Stimulated activated naive CD8-positive, alpha-beta T cell treated with anti-CD3 and anti-CD28 coated beads, Interleukin-15, Interleukin-2, amounts not matched to agents 100 ng/mL and 50 ng/mL, for 24 hours (primary cell): ENCODE results near the gene MEAK7.

Experiments used
- H3K27ac Mint-ChIP-seq: one replicate; pipeline ENCODE4 v1.8.0; 2021; ENCODE audit warnings: mild to moderate bottlenecking, mixed read lengths
- H3K27me3 Mint-ChIP-seq: one replicate; pipeline ENCODE4 v1.8.0; 2021; ENCODE audit warnings: mixed read lengths
- H3K36me3 Mint-ChIP-seq: one replicate; pipeline ENCODE4 v1.8.0; 2021; ENCODE audit warnings: low read depth, mixed read lengths
- H3K4me1 Mint-ChIP-seq: one replicate; pipeline ENCODE4 v1.8.0; 2021; ENCODE audit warnings: low read depth, mixed read lengths
- H3K4me3 Mint-ChIP-seq: one replicate; pipeline ENCODE4 v1.8.0; 2021; ENCODE audit warnings: mild to moderate bottlenecking, mixed read lengths
- H3K9me3 Mint-ChIP-seq: one replicate; pipeline ENCODE4 v1.8.0; 2021; ENCODE audit warnings: mixed read lengths

The MEAK7 gene

GRCh38 chr16:84497418-84498222 lies 6.8 kb downstream of the MEAK7 start:
- no peaks in the 10 kb centered on the region for H3K4me1 Mint-ChIP-seq
- peaks cover 42% of the 10 kb centered on the region for H3K36me3 Mint-ChIP-seq
- H3K27ac Mint-ChIP-seq: no peak overlapping the region
- no peak overlapping the region for H3K4me3 Mint-ChIP-seq
- peaks cover 10% of the 10 kb centered on the region for H3K9me3 Mint-ChIP-seq
- H3K27me3 Mint-ChIP-seq: no peaks in the 10 kb centered on the region

- Mint-ChIP-seq H3K36me3 (peaks cover 42% of the 10 kb centered on the region), H3K27me3 (no peaks in the 10 kb centered on the region), H3K27ac (no peak overlapping the region), H3K4me3 (no peak overlapping the region), H3K4me1 (no peaks in the 10 kb centered on the region), H3K9me3 (peaks cover 10% of the 10 kb centered on the region)
These were observed 7.5 kb downstream of the MEAK7 start for GRCh38 chr16:84496991-84497390.

- no peak overlapping the region for H3K4me3 Mint-ChIP-seq
- no peaks in the 10 kb centered on the region for H3K27me3 Mint-ChIP-seq
- peaks cover 45% of the 10 kb centered on the region for H3K36me3 Mint-ChIP-seq
- H3K9me3 Mint-ChIP-seq: peaks cover 10% of the 10 kb centered on the region
- no peaks in the 10 kb centered on the region for H3K4me1 Mint-ChIP-seq
- no peak overlapping the region for H3K27ac Mint-ChIP-seq
These were observed 9.0 kb downstream of the MEAK7 start for GRCh38 chr16:84495506-84495905.

- no peak overlapping the region for H3K27ac Mint-ChIP-seq
- H3K27me3 Mint-ChIP-seq: no peaks in the 10 kb centered on the region
- H3K4me1 Mint-ChIP-seq: no peaks in the 10 kb centered on the region
- peaks cover 5% of the 10 kb centered on the region for H3K9me3 Mint-ChIP-seq
- no peak overlapping the region for H3K4me3 Mint-ChIP-seq
- H3K36me3 Mint-ChIP-seq: peaks cover 17% of the 10 kb centered on the region
These were observed 15.3 kb downstream of the MEAK7 start for GRCh38 chr16:84489131-84489530.

- Mint-ChIP-seq H3K27me3 (no peaks in the 10 kb centered on the region), H3K36me3 (peaks cover 4% of the 10 kb centered on the region), H3K9me3 (no peaks in the 10 kb centered on the region), H3K27ac (no peak overlapping the region), H3K4me1 (no peaks in the 10 kb centered on the region), H3K4me3 (no peak overlapping the region)
These were observed 17.1 kb downstream of the MEAK7 start for GRCh38 chr16:84487358-84487757.

- Mint-ChIP-seq H3K4me1 (no peaks in the 10 kb centered on the region), H3K9me3 (no peaks in the 10 kb centered on the region), H3K27me3 (no peaks in the 10 kb centered on the region), H3K27ac (no peak overlapping the region), H3K36me3 (peaks cover under 1% of the 10 kb centered on the region), H3K4me3 (no peak overlapping the region)
These were observed 17.8 kb downstream of the MEAK7 start for GRCh38 chr16:84486551-84487235.

- Mint-ChIP-seq H3K36me3 (no peaks in the 10 kb centered on the region), H3K4me3 (no peak overlapping the region), H3K27me3 (no peaks in the 10 kb centered on the region), H3K27ac (no peak overlapping the region), H3K9me3 (no peaks in the 10 kb centered on the region), H3K4me1 (no peaks in the 10 kb centered on the region)
These were observed 18.3 kb downstream of the MEAK7 start for GRCh38 chr16:84486126-84486525.

- Mint-ChIP-seq H3K36me3 (no peaks in the 10 kb centered on the region), H3K27ac (no peak overlapping the region), H3K4me1 (no peaks in the 10 kb centered on the region), H3K27me3 (no peaks in the 10 kb centered on the region), H3K4me3 (no peak overlapping the region), H3K9me3 (no peaks in the 10 kb centered on the region)
These were observed 19.0 kb downstream of the MEAK7 start for GRCh38 chr16:84485255-84486010.

GRCh38 chr16:84484579-84485254 lies 19.7 kb downstream of the MEAK7 start:
- Mint-ChIP-seq H3K36me3 (no peaks in the 10 kb centered on the region), H3K4me1 (no peaks in the 10 kb centered on the region), H3K9me3 (no peaks in the 10 kb centered on the region), H3K4me3 (no peak overlapping the region), H3K27me3 (no peaks in the 10 kb centered on the region), H3K27ac (no peak overlapping the region)

- H3K9me3 Mint-ChIP-seq: no peaks in the 10 kb centered on the region
- no peak overlapping the region for H3K4me3 Mint-ChIP-seq
- no peaks in the 10 kb centered on the region for H3K4me1 Mint-ChIP-seq
- H3K36me3 Mint-ChIP-seq: no peaks in the 10 kb centered on the region
- no peaks in the 10 kb centered on the region for H3K27me3 Mint-ChIP-seq
- H3K27ac Mint-ChIP-seq: no peak overlapping the region
These were observed 20.4 kb downstream of the MEAK7 start for GRCh38 chr16:84483882-84484565.

GRCh38 chr16:84482951-84483881 lies 21.2 kb downstream of the MEAK7 start:
- peaks cover 6% of the 10 kb centered on the region for H3K4me1 Mint-ChIP-seq
- H3K4me3 Mint-ChIP-seq: no peak overlapping the region
- no peaks in the 10 kb centered on the region for H3K9me3 Mint-ChIP-seq
- H3K27ac Mint-ChIP-seq: no peak overlapping the region
- no peaks in the 10 kb centered on the region for H3K36me3 Mint-ChIP-seq
- H3K27me3 Mint-ChIP-seq: no peaks in the 10 kb centered on the region

GRCh38 chr16:84482001-84482891 lies 22.2 kb downstream of the MEAK7 start:
- H3K27me3 Mint-ChIP-seq: no peaks in the 10 kb centered on the region
- no peak overlapping the region for H3K27ac Mint-ChIP-seq
- no peak overlapping the region for H3K4me3 Mint-ChIP-seq
- H3K4me1 Mint-ChIP-seq: peaks cover 7% of the 10 kb centered on the region
- no peaks in the 10 kb centered on the region for H3K36me3 Mint-ChIP-seq
- H3K9me3 Mint-ChIP-seq: no peaks in the 10 kb centered on the region
